Measurements from ENCODE around the gene PITPNC1.
"Not testable (repeated sequence)": the region's sequence is repeated elsewhere in the genome, so short reads cannot be mapped to it uniquely, and the experiment has no call there.

Gene PITPNC1

GRCh38 chr17:67401106-67401505 is 24.0 kb downstream of the PITPNC1 start:
- DNase-seq (ENCODE audit: low read depth), result no peak
- no peak for TF ChIP-seq CTCF (IDR thresholded peaks at IDR 0.05; ENCODE audit: low read length, missing control alignments)
- no peak overlapping the region for H3K4me3 ChIP-seq (replicated peaks; ENCODE audit: low read depth, low read length)

- no peak for DNase-seq (ENCODE audit: low read depth)
- H3K4me3 ChIP-seq (replicated peaks; ENCODE audit: low read depth, low read length), result no peak overlapping the region
- no peak for TF ChIP-seq CTCF (IDR thresholded peaks at IDR 0.05; ENCODE audit: low read length, missing control alignments)
Measured at GRCh38 chr17:67401598-67402504, 24.8 kb downstream of the PITPNC1 start.

- no peak for DNase-seq (ENCODE audit: low read depth)
Measured at GRCh38 chr17:67403065-67403464, 26.0 kb downstream of the PITPNC1 start.

GRCh38 chr17:67403483-67403882 is 26.4 kb downstream of the PITPNC1 start:
- no peak for TF ChIP-seq CTCF (IDR thresholded peaks at IDR 0.05; ENCODE audit: low read length, missing control alignments)
- H3K4me3 ChIP-seq (replicated peaks; ENCODE audit: low read depth, low read length), result no peak overlapping the region
- no peak for DNase-seq (ENCODE audit: low read depth)

More at GRCh38 chr17:67403065-67403464, 26.0 kb downstream of the PITPNC1 start:
- H3K4me3 ChIP-seq (replicated peaks; ENCODE audit: low read depth, low read length), result no peak overlapping the region
- TF ChIP-seq CTCF (IDR thresholded peaks at IDR 0.05; ENCODE audit: low read length, missing control alignments), result no peak

- not testable (repeated sequence) for H3K4me3 ChIP-seq (replicated peaks; ENCODE audit: low read depth, low read length); DNase-seq (ENCODE audit: low read depth)
Measured at GRCh38 chr17:67408455-67408830, 31.4 kb downstream of the PITPNC1 start.

GRCh38 chr17:67411397-67411796 is 34.3 kb downstream of the PITPNC1 start:
- TF ChIP-seq CTCF (IDR thresholded peaks at IDR 0.05; ENCODE audit: low read length, missing control alignments), result no peak
- no peak for DNase-seq (ENCODE audit: low read depth)
- no peak overlapping the region for H3K4me3 ChIP-seq (replicated peaks; ENCODE audit: low read depth, low read length)

GRCh38 chr17:67412032-67412431 is 35.0 kb downstream of the PITPNC1 start:
- TF ChIP-seq CTCF (IDR thresholded peaks at IDR 0.05; ENCODE audit: low read length, missing control alignments), result no peak
- H3K4me3 ChIP-seq (replicated peaks; ENCODE audit: low read depth, low read length), result no peak overlapping the region
- DNase-seq (ENCODE audit: low read depth), result no peak
